H1 (cell line): ENCODE data around the gene P4HA3. TPM values are rescaled to one million over a fixed set of nuclear protein-coding genes. Genes with fewer than 3 reads are reported as not detected.
A peak's percentile ranks its signal among the peaks of the same experiment; 100 is the strongest.

Source experiments
- CTCF ChIA-PET: fragments of 300-600 bp; sonication (Branson Sonifier 250); formaldehyde crosslinking; loops from one replicate; lab custom pipeline; 2021; ENCODE audit not compliant: partially characterized antibody; lab: Charles Lee
- POLR2A ChIA-PET: fragments of 300-600 bp; sonication (Branson Sonifier 250); formaldehyde crosslinking; loops from one replicate; lab custom pipeline; 2021; ENCODE audit warnings: inconsistent platforms; ENCODE audit not compliant: partially characterized antibody; lab: Charles Lee
- DNase-seq, 2 experiments: peaks; one replicate each; pipeline versions ENCODE4 v3.0.0 to v3.0.0-alpha.2; 2010 to 2022; ENCODE audit warnings: low spot score in 2 of 2, low read depth in 1 of 2, mixed read lengths in 1 of 2
- FAIRE-seq: peaks from 2 replicates; lab custom pipeline; 2011; peaks lifted over from hg19 to GRCh38; lab: Jason Lieb, UNC
- H2AFZ ChIP-seq: 2 replicates; pipeline ENCODE4 v1.8.1; 2012; ENCODE audit warnings: low read length, inconsistent platforms
- H2AK5ac ChIP-seq: 2 replicates; pipeline ENCODE4 v1.6.1; 2013; ENCODE audit warnings: low read depth, low read length
- H2BK120ac ChIP-seq: replicated peaks from 2 replicates; pipeline ENCODE3; 2013; ENCODE audit warnings: low read depth, low read length, inconsistent platforms
- H2BK12ac ChIP-seq: 2 replicates; pipeline ENCODE4 v1.6.1; 2013; ENCODE audit warnings: low read depth, low read length
- H2BK15ac ChIP-seq: 2 replicates; pipeline ENCODE4 v1.6.1; 2013; ENCODE audit warnings: low read length
- H2BK20ac ChIP-seq: 2 replicates; pipeline ENCODE4 v1.6.1; 2013; ENCODE audit warnings: low read length
- H2BK5ac ChIP-seq: 2 replicates; pipeline ENCODE4 v1.6.1; 2013; ENCODE audit warnings: low read depth, low read length
- H3K14ac ChIP-seq: 2 replicates; pipeline ENCODE4 v1.6.1; 2013; ENCODE audit warnings: inconsistent platforms; ENCODE audit not compliant: insufficient read length
- H3K18ac ChIP-seq: 2 replicates; pipeline ENCODE4 v1.6.1; 2013; ENCODE audit warnings: low read length; ENCODE audit errors: extremely low read depth
- H3K23ac ChIP-seq: 2 replicates; pipeline ENCODE4 v1.6.1; 2013; ENCODE audit warnings: inconsistent platforms; ENCODE audit not compliant: insufficient read length
- H3K23me2 ChIP-seq: 2 replicates; pipeline ENCODE4 v1.6.1; 2013; ENCODE audit warnings: low read depth, low read length
- H3K27ac ChIP-seq: 2 replicates; pipeline ENCODE4 v1.6.1; 2011; ENCODE audit warnings: low read depth, low read length, inconsistent platforms
- H3K27me3 ChIP-seq, 4 experiments: replicated peaks in 1 of 4; 1 replicate in 1 of 4; 2 replicates in 3 of 4; pipeline versions ENCODE4 v1.6.1 to v1.8.1; 2011 to 2013; ENCODE audit warnings: low read length in 3 of 4, mild to moderate bottlenecking in 3 of 4, inconsistent platforms in 2 of 4, mixed read lengths in 2 of 4, moderate library complexity in 1 of 4; ENCODE audit not compliant: control insufficient read depth in 3 of 4, insufficient read depth in 3 of 4; ENCODE audit errors: extremely low read depth in 1 of 4
- H3K36me3 ChIP-seq, 4 experiments: 2 replicates each; pipeline versions ENCODE4 v1.6.1 to v1.8.1; 2011 to 2013; ENCODE audit warnings: mild to moderate bottlenecking in 4 of 4, low read length in 3 of 4, moderate library complexity in 2 of 4, control low read depth in 1 of 4, inconsistent platforms in 1 of 4; ENCODE audit not compliant: insufficient read depth in 4 of 4, control insufficient read depth in 2 of 4
- H3K4ac ChIP-seq: replicated peaks from 2 replicates; pipeline ENCODE3; 2013; ENCODE audit warnings: low read length, low read depth, mixed read lengths, inconsistent platforms; ENCODE audit not compliant: insufficient read length
- H3K4me1 ChIP-seq, 4 experiments: replicated peaks in 1 of 4; 1 replicate in 1 of 4; 2 replicates in 3 of 4; pipeline versions ENCODE4 v1.6.1 to v1.8.1; 2011 to 2013; ENCODE audit warnings: low read length in 3 of 4, inconsistent platforms in 2 of 4, mixed read lengths in 1 of 4; ENCODE audit not compliant: insufficient read depth in 4 of 4, control insufficient read depth in 3 of 4
- H3K4me2 ChIP-seq, 2 experiments: 2 replicates each; pipeline versions ENCODE4 v1.6.1 to v1.8.1; 2011 to 2013; ENCODE audit warnings: low read depth in 2 of 2, low read length in 2 of 2, control low read depth in 1 of 2, inconsistent platforms in 1 of 2, mild to moderate bottlenecking in 1 of 2; ENCODE audit not compliant: insufficient read depth in 1 of 2
- H3K4me3 ChIP-seq, 4 experiments: fragments of 200-600, 300-600 bp in 1 of 4; sonication (generic), shearing (Covaris generic), sonication (Bioruptor Twin) in 1 of 4; 2 replicates each; pipeline versions ENCODE4 v1.5.1 to v1.8.1; 2011 to 2016; ENCODE audit warnings: low read length in 4 of 4, low read depth in 3 of 4, control low read depth in 2 of 4, inconsistent platforms in 2 of 4, mild to moderate bottlenecking in 2 of 4, mixed read lengths in 1 of 4, moderate library complexity in 1 of 4; ENCODE audit not compliant: insufficient read depth in 2 of 4; ENCODE audit errors: extremely low read depth in 1 of 4
- H3K56ac ChIP-seq: replicated peaks from 2 replicates; pipeline ENCODE3; 2013; ENCODE audit warnings: low read depth, mild to moderate bottlenecking, mixed read lengths, low read length, inconsistent platforms; ENCODE audit not compliant: insufficient read length
- H3K79me1 ChIP-seq: 2 replicates; pipeline ENCODE4 v1.6.1; 2013; ENCODE audit warnings: low read depth, low read length, control low read depth
- H3K79me2 ChIP-seq, 2 experiments: 2 replicates each; pipeline versions ENCODE4 v1.6.1 to v1.8.1; 2012 to 2013; ENCODE audit warnings: low read length in 2 of 2, mild to moderate bottlenecking in 2 of 2, inconsistent platforms in 1 of 2; ENCODE audit not compliant: insufficient read depth in 2 of 2, control insufficient read depth in 1 of 2
- H3K9ac ChIP-seq, 4 experiments: replicated peaks in 1 of 4; 1 replicate in 1 of 4; 2 replicates in 3 of 4; pipeline versions ENCODE4 v1.6.1 to v1.8.1; 2011 to 2013; ENCODE audit warnings: low read depth in 3 of 4, low read length in 3 of 4, control low read depth in 2 of 4, mild to moderate bottlenecking in 2 of 4, moderate library complexity in 2 of 4, inconsistent platforms in 1 of 4; ENCODE audit errors: extremely low read depth in 1 of 4
- H3K9me3 ChIP-seq, 2 experiments: 2 replicates each; pipeline versions ENCODE4 v1.6.1 to v1.8.1; 2012 to 2013; ENCODE audit warnings: mild to moderate bottlenecking in 2 of 2, moderate library complexity in 2 of 2, control low read depth in 1 of 2, inconsistent platforms in 1 of 2, low read depth in 1 of 2, low read length in 1 of 2, mixed read lengths in 1 of 2; ENCODE audit not compliant: insufficient read depth in 2 of 2
- H4K20me1 ChIP-seq, 2 experiments: replicated peaks in 1 of 2; 2 replicates each; pipeline versions ENCODE3 to v1.8.1; 2011 to 2013; ENCODE audit warnings: inconsistent platforms in 2 of 2, low read length in 2 of 2, mild to moderate bottlenecking in 1 of 2; ENCODE audit not compliant: insufficient read depth in 2 of 2, control insufficient read depth in 1 of 2
- H4K5ac ChIP-seq: 2 replicates; pipeline ENCODE4 v1.6.1; 2013; ENCODE audit warnings: low read length, low read depth, mixed read lengths, inconsistent platforms; ENCODE audit not compliant: insufficient read length
- H4K8ac ChIP-seq: 2 replicates; pipeline ENCODE4 v1.8.0; 2013; ENCODE audit warnings: mild to moderate bottlenecking, moderate library complexity, low read length, inconsistent platforms; ENCODE audit not compliant: insufficient read depth; ENCODE audit errors: extremely low read depth
- H4K91ac ChIP-seq: replicated peaks from 2 replicates; pipeline ENCODE3; 2013; ENCODE audit warnings: low read length, mixed read lengths, inconsistent platforms; ENCODE audit not compliant: insufficient read length
- TAF7 ChIP-seq: optimal IDR thresholded peaks from 2 replicates; pipeline ENCODE3; 2011; ENCODE audit warnings: low read depth, mild to moderate bottlenecking, inconsistent platforms, low read length, moderate library complexity, borderline replicate concordance
- WGBS, 2 experiments: shearing (Covaris generic) in 1 of 2; methylation state at CpG; one replicate each; pipeline versions ENCODE4 v1.1.6 to v1.1.7; 2013 to 2015; ENCODE audit warnings: low lambda C conversion rate in 2 of 2, mixed read lengths in 2 of 2, inconsistent platforms in 1 of 2, low coverage in 1 of 2, missing lambda C conversion rate in 1 of 2; ENCODE audit not compliant: insufficient replicate concordance in 2 of 2, insufficient coverage in 1 of 2, insufficient read length in 1 of 2; ENCODE audit errors: extremely low coverage in 1 of 2, missing lambda C conversion rate in 1 of 2; 5-methylcytosine and 5-hydroxymethylcytosine counted together
- polyA plus RNA-seq, 7 experiments: library from polyadenylated mRNA; depleted of rRNA in 3 of 7; stranded (reverse) in 5 of 7; unstranded in 2 of 7; fragments of >200 nt in 5 of 7; fragments of 200-250 nt in 2 of 7; gene quantifications; 1 replicate in 5 of 7; 2 replicates in 1 of 7; 4 replicates in 1 of 7; pipeline versions ENCODE4 v1.2.1 to v1.2.3, GENCODE V29; 2011 to 2013; ENCODE audit warnings: missing spikeins in 2 of 7, mixed read lengths in 2 of 7
- total RNA-seq: library from RNA; stranded (reverse); fragmentation: NEBNext Ultra II Directional; extraction: Animal tissue kit (Norgen Biotek cat#: 25700); gene quantifications from 2 replicates; pipeline ENCODE4 v1.2.1, GENCODE V29; 2021

P4HA3 gene
- total and polyA plus RNA-seq, 2 of the 8 experiments (the other 6 are each of a cell fraction or from before 2014, with no cell fraction given), result 0.06 TPM; not detected in 1

DNA sequence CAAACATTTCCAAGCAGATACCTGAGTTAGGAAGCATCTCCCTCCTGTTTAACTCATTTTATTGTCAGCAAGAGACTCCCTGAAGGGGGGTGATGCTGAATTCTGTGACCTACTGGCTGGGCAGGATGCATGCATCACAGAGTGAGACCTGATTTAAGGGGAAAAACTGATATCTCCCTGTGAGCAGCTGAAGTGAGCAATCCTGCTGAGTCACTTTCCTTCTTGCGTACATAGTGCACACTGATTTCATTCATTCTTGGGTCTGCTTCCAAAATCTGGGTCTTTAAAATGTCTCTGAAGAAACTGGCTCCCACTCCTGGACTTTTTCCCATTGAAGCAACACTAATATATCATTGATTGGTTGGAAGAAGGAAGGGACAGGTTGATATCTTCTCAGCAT lies 23.3 kb downstream of the P4HA3 start:
- 95% methylated on average over 1 of the region's 1 CpG; no CpG with 5 or more reads in 1 of the 2 experiments for WGBS, 2 experiments
- H3K27me3 ChIP-seq, result no peaks in the 10 kb centered on the region
- H3K23ac ChIP-seq, result no peak overlapping the region
- H3K9me3 ChIP-seq, result no peaks in the 10 kb centered on the region
- H3K56ac ChIP-seq, result no peak overlapping the region
- CTCF ChIA-PET, result interaction anchor here (1.2 kb wide), 2 partner anchors 9 to 37 kb away, joined by 4 read pairs; no protein-coding TSS in a partner anchor
- no peak overlapping the region for H3K27ac ChIP-seq
- FAIRE-seq (no peak), DNase-seq (no peak)
- no peaks in the 10 kb centered on the region for H4K20me1 ChIP-seq
- no peak overlapping the region for H2BK12ac ChIP-seq
- no peak overlapping the region for H3K4ac ChIP-seq
- H4K91ac ChIP-seq, result no peak overlapping the region
- no peak overlapping the region for H2BK20ac ChIP-seq
- no peak overlapping the region for H2BK15ac ChIP-seq
- H3K4me1 ChIP-seq, result no peaks in the 10 kb centered on the region
- no peak overlapping the region for H3K9ac ChIP-seq
- H3K79me1 ChIP-seq, result no peaks in the 10 kb centered on the region
- H2AFZ ChIP-seq, result peak overlapping the region; percentile 71; the same call in 1 of the 2 replicates
- TF ChIP-seq TAF7, result no peak
- POLR2A ChIA-PET, result interaction anchor here (0.8 kb wide), 1 partner anchor 205 kb away, joined by 3 read pairs; the partner anchor contains the start of gene LIPT2
- H3K36me3 ChIP-seq, result no peaks in the 10 kb centered on the region
- no peak overlapping the region for H4K5ac ChIP-seq
- H2BK120ac ChIP-seq, result no peak overlapping the region
- no peak overlapping the region for H3K4me3 ChIP-seq
- H2AK5ac ChIP-seq, result no peak overlapping the region
- H2BK5ac ChIP-seq, result no peak overlapping the region
- no peaks in the 10 kb centered on the region for H3K79me2 ChIP-seq
- H3K14ac ChIP-seq, result no peak overlapping the region
- no peak overlapping the region for H4K8ac ChIP-seq
- H3K4me2 ChIP-seq, result no peak overlapping the region
- H3K23me2 ChIP-seq, result no peaks in the 10 kb centered on the region
- no peak overlapping the region for H3K18ac ChIP-seq
